H1 (cell line): ENCODE data around the gene MYBPHL. TPM values are rescaled to one million over a fixed set of nuclear protein-coding genes. Genes with fewer than 3 reads are reported as not detected.

Experiments used
- CBX5 ChIP-seq: fragments of 300-800, 300-1000 bp; sonication (generic); IDR thresholded peaks from 2 replicates; pipeline ENCODE4 v1.7.1; 2016; ENCODE audit warnings: antibody characterized with exemption, low read length, low read depth
- CHD2 ChIP-seq: IDR thresholded peaks from 2 replicates; pipeline ENCODE4 v1.6.1; 2012; ENCODE audit warnings: low read length, improper control_type of control experiment
- EGR1 ChIP-seq: IDR thresholded peaks from 2 replicates; pipeline ENCODE4 v1.6.1; 2011; ENCODE audit warnings: low read depth, low read length, borderline replicate concordance
- HDAC2 ChIP-seq, 2 experiments: fragments of 300-600 bp in 1 of 2; sonication (generic) in 1 of 2; IDR thresholded peaks; 2 replicates each; pipeline ENCODE4 v1.6.1; 2011 to 2012; ENCODE audit warnings: low read depth in 2 of 2, low read length in 2 of 2, mild to moderate bottlenecking in 2 of 2, moderate library complexity in 2 of 2, borderline replicate concordance in 1 of 2, inconsistent platforms in 1 of 2
- PHF8 ChIP-seq: fragments of 200-600 bp; sonication (generic); conservative IDR thresholded peaks from 2 replicates; pipeline ENCODE4 v1.7.1; 2012; ENCODE audit warnings: low read depth, mild to moderate bottlenecking, inconsistent platforms, low read length, moderate library complexity
- SIN3A ChIP-seq, 2 experiments: IDR thresholded peaks in 1 of 2; conservative IDR thresholded peaks in 1 of 2; 2 replicates each; pipeline ENCODE4 v1.6.1; 2011 to 2012; ENCODE audit warnings: low read length in 2 of 2, improper control_type of control experiment in 1 of 2, low read depth in 1 of 2, mild to moderate bottlenecking in 1 of 2
- SP2 ChIP-seq: IDR thresholded peaks from 2 replicates; pipeline ENCODE4 v1.6.1; 2012; ENCODE audit warnings: mild to moderate bottlenecking, low read length, inconsistent platforms
- SUZ12 ChIP-seq: fragments of 200-600 bp; sonication (generic); IDR thresholded peaks from 2 replicates; pipeline ENCODE4 v1.6.1; 2012; ENCODE audit warnings: mild to moderate bottlenecking, inconsistent platforms, low read length, moderate library complexity, mixed read lengths
- TAF1 ChIP-seq: IDR thresholded peaks from 2 replicates; pipeline ENCODE4 v1.6.1; 2011; ENCODE audit warnings: mild to moderate bottlenecking, low read depth, low read length
- polyA plus RNA-seq, 7 experiments: library from polyadenylated mRNA; depleted of rRNA in 3 of 7; stranded (reverse) in 5 of 7; unstranded in 2 of 7; fragments of >200 nt in 5 of 7; fragments of 200-250 nt in 2 of 7; gene quantifications; 1 replicate in 5 of 7; 2 replicates in 1 of 7; 4 replicates in 1 of 7; pipeline versions ENCODE4 v1.2.1 to v1.2.3, GENCODE V29; 2011 to 2013; ENCODE audit warnings: missing spikeins in 2 of 7, mixed read lengths in 2 of 7
- total RNA-seq: library from RNA; stranded (reverse); fragmentation: NEBNext Ultra II Directional; extraction: Animal tissue kit (Norgen Biotek cat#: 25700); gene quantifications from 2 replicates; pipeline ENCODE4 v1.2.1, GENCODE V29; 2021
- TF ChIP-seq, protein P1 (sequence below): IDR thresholded peaks from 2 replicates; pipeline ENCODE4 v1.6.1; 2012; ENCODE audit warnings: inconsistent platforms

The MYBPHL gene
- total and polyA plus RNA-seq, 2 of the 8 experiments (the other 6 are each of a cell fraction or from before 2014, with no cell fraction given) = 0.24 to 0.30 TPM

DNA sequence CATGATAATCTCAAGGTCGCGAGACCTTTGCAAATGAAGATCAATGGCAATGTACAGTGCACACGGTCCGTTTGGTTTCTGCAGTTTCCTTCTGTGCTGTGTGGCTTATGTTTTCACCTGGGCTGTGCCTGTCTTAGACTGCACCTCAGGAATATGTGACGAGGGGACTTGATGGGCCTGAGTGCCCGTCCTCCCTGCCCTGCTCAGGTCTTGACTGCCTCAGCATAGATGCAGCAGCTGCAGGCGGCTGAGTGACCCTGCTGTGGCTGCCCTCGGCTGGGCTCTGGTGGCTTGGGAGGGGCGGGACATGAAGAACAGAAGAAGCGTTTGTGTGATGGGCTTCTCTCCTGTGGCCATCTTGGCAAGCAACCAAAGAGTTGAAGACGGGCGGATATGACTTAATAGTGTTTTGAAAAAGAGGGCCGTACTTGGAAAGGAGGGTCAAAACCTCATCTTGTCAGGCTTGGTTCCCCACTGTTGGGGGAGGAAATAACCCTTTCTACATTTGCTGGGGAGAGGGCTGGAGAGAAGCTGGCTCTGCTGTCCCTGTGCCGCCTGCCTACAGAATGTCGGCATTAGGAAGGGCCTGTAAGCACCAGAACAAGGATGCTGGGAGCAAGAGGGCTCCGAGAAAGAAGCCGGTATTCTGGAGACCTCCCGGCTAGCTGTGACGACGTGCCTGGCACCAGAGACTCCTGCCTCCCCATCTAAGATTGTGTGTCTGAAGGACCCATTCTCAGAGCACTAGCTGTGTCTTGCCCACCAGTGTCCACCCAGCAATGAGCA, 7.1 kb downstream of the MYBPHL start (continued):
- TF ChIP-seq SIN3A (conservative IDR thresholded peaks at IDR 0.05 in 1 of 2, IDR thresholded peaks at IDR 0.05 in 1 of 2; ENCODE audit: low read depth in 1 of 2, low read length in 2 of 2) (no peak), SUZ12 (no peak), EGR1 (no peak), CHD2 (no peak), CBX5 (no peak), TAF1 (no peak), PHF8 (no peak), SP2 (no peak), HDAC2 (IDR thresholded peaks at IDR 0.05; ENCODE audit: borderline replicate concordance in 1 of 2, low read depth in 2 of 2, low read length in 2 of 2) (no peak)
- TF ChIP-seq, protein P1, sequence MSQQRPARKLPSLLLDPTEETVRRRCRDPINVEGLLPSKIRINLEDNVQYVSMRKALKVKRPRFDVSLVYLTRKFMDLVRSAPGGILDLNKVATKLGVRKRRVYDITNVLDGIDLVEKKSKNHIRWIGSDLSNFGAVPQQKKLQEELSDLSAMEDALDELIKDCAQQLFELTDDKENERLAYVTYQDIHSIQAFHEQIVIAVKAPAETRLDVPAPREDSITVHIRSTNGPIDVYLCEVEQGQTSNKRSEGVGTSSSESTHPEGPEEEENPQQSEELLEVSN = no peak
